ENCODE measurements around the gene HPS1.
A peak's percentile ranks its signal among the peaks of the same experiment; 100 is the strongest.

Gene HPS1

GRCh38 chr10:98465866-98466265, 19.1 kb upstream of the HPS1 start:
- no peak overlapping the region for H3K4me3 ChIP-seq (replicated peaks in 1 of 2; ENCODE audit: low read depth in 2 of 2, low read length in 2 of 2)
- DNase-seq (ENCODE audit: low read depth in 2 of 2) = no peak
- TF ChIP-seq, protein P1, sequence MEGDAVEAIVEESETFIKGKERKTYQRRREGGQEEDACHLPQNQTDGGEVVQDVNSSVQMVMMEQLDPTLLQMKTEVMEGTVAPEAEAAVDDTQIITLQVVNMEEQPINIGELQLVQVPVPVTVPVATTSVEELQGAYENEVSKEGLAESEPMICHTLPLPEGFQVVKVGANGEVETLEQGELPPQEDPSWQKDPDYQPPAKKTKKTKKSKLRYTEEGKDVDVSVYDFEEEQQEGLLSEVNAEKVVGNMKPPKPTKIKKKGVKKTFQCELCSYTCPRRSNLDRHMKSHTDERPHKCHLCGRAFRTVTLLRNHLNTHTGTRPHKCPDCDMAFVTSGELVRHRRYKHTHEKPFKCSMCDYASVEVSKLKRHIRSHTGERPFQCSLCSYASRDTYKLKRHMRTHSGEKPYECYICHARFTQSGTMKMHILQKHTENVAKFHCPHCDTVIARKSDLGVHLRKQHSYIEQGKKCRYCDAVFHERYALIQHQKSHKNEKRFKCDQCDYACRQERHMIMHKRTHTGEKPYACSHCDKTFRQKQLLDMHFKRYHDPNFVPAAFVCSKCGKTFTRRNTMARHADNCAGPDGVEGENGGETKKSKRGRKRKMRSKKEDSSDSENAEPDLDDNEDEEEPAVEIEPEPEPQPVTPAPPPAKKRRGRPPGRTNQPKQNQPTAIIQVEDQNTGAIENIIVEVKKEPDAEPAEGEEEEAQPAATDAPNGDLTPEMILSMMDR (IDR thresholded peaks at IDR 0.05; ENCODE audit: low read depth, low read length) = no peak

DNA sequence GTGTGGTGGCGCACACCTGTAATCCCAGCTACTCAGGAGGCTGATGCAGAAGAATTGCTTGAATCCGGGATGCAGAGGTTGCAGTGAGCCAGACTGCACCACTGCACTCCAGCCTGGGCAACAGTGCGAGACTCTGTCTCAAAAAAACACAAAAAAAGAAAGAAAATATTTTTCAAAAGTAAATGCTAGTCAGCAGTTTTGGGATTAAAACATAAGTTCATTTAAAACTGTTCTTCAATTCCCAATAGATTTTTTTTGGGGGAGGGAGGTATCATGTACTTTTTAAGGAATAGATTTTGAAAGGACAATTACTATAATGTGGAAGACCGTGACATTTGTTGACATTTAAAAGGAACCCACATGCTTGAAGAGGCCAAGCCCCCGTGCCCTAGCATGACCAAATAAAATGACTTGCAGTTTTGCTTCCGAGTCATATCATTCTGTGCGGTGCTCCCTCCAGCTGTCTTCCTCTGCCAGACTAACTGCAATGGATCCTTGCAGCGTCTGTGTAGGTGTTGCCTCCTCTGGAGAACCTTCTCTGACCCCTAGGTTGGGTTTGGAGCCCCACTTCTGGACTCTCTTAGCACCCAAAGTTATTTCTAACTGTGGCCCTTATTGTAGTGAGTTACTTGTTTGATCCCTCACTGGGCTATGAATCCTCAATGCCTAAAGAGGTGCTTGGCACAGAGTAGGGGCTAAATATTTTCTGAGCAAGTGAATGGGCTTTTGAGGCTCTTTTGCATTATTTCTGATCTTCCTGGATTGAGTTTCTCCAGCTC, 17.4 kb upstream of the HPS1 start:
- no peak overlapping the region for H3K4me3 ChIP-seq (replicated peaks in 1 of 2; ENCODE audit: low read depth in 2 of 2, low read length in 2 of 2)
- TF ChIP-seq, protein P1 (IDR thresholded peaks at IDR 0.05; ENCODE audit: low read depth, low read length) = no peak
- no peak for DNase-seq (ENCODE audit: low read depth in 2 of 2)

DNA sequence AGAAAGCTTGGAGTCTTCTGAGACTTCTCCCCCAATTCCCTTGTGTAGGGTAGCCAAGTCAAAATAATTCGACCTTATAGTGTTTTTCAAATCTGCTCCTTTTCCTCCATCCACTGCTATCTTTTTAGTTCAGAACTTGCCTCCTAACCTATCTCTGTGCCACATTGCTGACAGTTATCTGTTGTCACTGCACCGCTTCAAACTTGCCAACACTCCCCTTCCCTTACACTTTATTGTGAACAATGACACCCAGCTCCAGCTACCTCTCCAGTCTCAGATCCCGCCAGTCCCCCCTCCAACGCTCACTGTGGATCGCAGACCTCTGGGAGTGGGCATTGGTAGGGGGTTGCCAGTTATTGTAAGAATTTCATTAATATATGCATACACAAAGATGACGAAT, 16.3 kb upstream of the HPS1 start:
- no peak overlapping the region for H3K4me3 ChIP-seq (replicated peaks in 1 of 2; ENCODE audit: low read depth in 2 of 2, low read length in 2 of 2)
- TF ChIP-seq, protein P1 (IDR thresholded peaks at IDR 0.05; ENCODE audit: low read depth, low read length) = no peak
- DNase-seq (ENCODE audit: low read depth in 2 of 2) = no peak

GRCh38 chr10:98461500-98461842, 14.7 kb upstream of the HPS1 start:
- TF ChIP-seq, protein P1 (IDR thresholded peaks at IDR 0.05; ENCODE audit: low read depth, low read length) = no peak
- H3K4me3 ChIP-seq (replicated peaks in 1 of 2; ENCODE audit: low read depth in 2 of 2, low read length in 2 of 2) = no peak overlapping the region
- DNase-seq (ENCODE audit: low read depth in 2 of 2) = no peak

DNA sequence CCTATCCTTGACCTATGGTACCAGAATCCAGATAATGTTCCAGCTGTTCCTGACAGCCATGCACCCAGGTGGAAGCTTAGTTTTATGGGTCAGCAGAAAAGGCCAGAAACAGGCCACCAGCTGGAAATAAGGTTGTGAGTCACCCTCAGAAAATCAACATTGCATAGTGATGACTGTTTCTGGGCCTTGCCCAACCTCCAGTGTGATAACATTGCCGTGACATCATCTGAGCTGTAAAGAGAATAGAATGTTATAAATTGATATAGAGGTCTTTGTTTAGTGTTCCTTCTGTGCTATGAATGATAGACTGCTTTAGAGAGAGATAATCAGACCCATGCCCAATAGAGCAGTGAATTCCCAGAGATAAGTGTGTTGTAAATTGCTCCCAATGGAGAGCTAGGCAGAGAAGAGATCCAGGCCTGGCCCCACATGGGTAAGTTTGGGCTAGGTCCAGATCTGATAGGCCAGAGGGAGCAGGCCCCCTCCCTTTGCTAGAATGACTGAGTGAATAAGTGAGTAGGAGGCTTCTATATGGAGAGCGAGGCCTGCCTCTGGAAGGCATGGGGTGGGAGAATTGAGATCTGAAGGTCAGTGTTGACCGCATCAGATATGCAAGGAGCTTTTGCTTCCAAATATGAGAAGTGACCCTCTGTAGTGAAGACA, 14.2 kb upstream of the HPS1 start:
- DNase-seq (ENCODE audit: low read depth in 2 of 2) = peak; percentile 87 to 94
- H3K4me3 ChIP-seq (replicated peaks in 1 of 2; ENCODE audit: low read depth in 2 of 2, low read length in 2 of 2) = no peak overlapping the region
- TF ChIP-seq, protein P1 (IDR thresholded peaks at IDR 0.05; ENCODE audit: low read depth, low read length) = no peak

GRCh38 chr10:98458809-98459784, 12.4 kb upstream of the HPS1 start:
- TF ChIP-seq, protein P1 (IDR thresholded peaks at IDR 0.05; ENCODE audit: low read depth, low read length) = no peak
- DNase-seq (ENCODE audit: low read depth in 2 of 2) = no peak
- no peak overlapping the region for H3K4me3 ChIP-seq (replicated peaks in 1 of 2; ENCODE audit: low read depth in 2 of 2, low read length in 2 of 2)

Measured in cardiac fibroblast (primary cell).